Heart left ventricle (tissue), 13 donors: ENCODE data around the gene ST7.

ENCODE experiments used
- CTCF ChIP-seq, 12 donors: fragments of 200-600 bp; sonication (generic) in 4 of 12; IDR thresholded peaks; one replicate each; pipeline versions ENCODE4 v1.5.0 to v1.8.0; 2018 to 2022; ENCODE audit warnings: antibody characterized with exemption in 12 of 12, mild to moderate bottlenecking in 5 of 12
- POLR2A ChIP-seq, 2 donors: fragments of 450-650 bp; IDR thresholded peaks; one replicate each; pipeline ENCODE4 v1.6.1; 2017; ENCODE audit warnings: antibody characterized with exemption in 2 of 2, mild to moderate bottlenecking in 2 of 2, moderate library complexity in 2 of 2
- donor health status: ischemic (EF 13 %, LVEDD 7.1; RV severe dilation, severe dysfunction).
- donor health status: DM: no; HTN: yes; CAD: no.
- donor health status: DM: no; HTN: no; CAD: no.
- donor health status: ischemic (EF 25% LVEDD 6.9; RV normal size, moderate dysfunction).
- donor health status: ischemic (EF 25% LVEDD 5.7; RV mildly dilated, moderate dysfunction).
- donor health status: ischemic (EF 35%, LVEDD 5.7; RV mildly dilated, moderate dysfunction).
- donor health status: nonischemic (EF 11% LVEDD 7.7; RV severe dilation, severe dysfunction).
- donor health status: DM: yes; HTN: yes; CAD: no.
- donor health status: PGD.
- donor health status: ischemic (EF 29% LVEDD 5.4; RV normal size, mild dysfunction).
- donor health status: nonischemic (EF 23%, LVEDD 6.1; RV moderate dilation, normal function).

- no peak for TF ChIP-seq CTCF (IDR thresholded peaks at IDR 0.05)
- no peak for TF ChIP-seq POLR2A (IDR thresholded peaks at IDR 0.05)
Measured at GRCh38 chr7:116952635-116953371, 498 bp upstream of the ST7 start.
